GM12878 (cell line): ENCODE data around the gene PFKFB3.

Experiments used
- CTCF ChIP-seq, 3 experiments: IDR thresholded peaks in 2 of 3; conservative IDR thresholded peaks in 1 of 3; 2 replicates each; pipeline ENCODE4 v1.5.1; 2011; ENCODE audit warnings: low read depth in 3 of 3, low read length in 3 of 3, mild to moderate bottlenecking in 3 of 3, control low read depth in 2 of 3, moderate library complexity in 2 of 3, inconsistent platforms in 1 of 3, mixed read lengths in 1 of 3; ENCODE audit not compliant: control insufficient read depth in 2 of 3, insufficient read depth in 1 of 3; ENCODE audit errors: extremely low read depth in 1 of 3
- POLR2A ChIP-seq: IDR thresholded peaks from 2 replicates; pipeline ENCODE4 v1.6.1; 2011; ENCODE audit warnings: low read depth, mild to moderate bottlenecking, low read length
- SIX5 ChIP-seq: IDR thresholded peaks from 2 replicates; pipeline ENCODE4 v1.6.1; 2011; ENCODE audit warnings: mild to moderate bottlenecking, low read depth, low read length, moderate library complexity; ENCODE audit not compliant: severe bottlenecking
- ZBTB11 ChIP-seq: fragments of 450-650 bp; formaldehyde crosslinking; IDR thresholded peaks from 2 replicates; pipeline ENCODE4 v1.5.0; 2022; ENCODE audit warnings: mild to moderate bottlenecking, missing genetic modification characterization

GRCh38 chr10:6239213-6239991 is 36.7 kb downstream of the PFKFB3 start:
- TF ChIP-seq CTCF (IDR thresholded peaks at IDR 0.05 in 2 of 3, conservative IDR thresholded peaks at IDR 0.05 in 1 of 3; ENCODE audit: control insufficient read depth in 2 of 3, extremely low read depth in 1 of 3, insufficient read depth in 1 of 3, low read depth in 3 of 3, low read length in 3 of 3) (no peak), SIX5 (no peak), POLR2A (no peak), ZBTB11 (CRISPR knock-in tag) (no peak)
